DMS 273 treated with DMSO at 0.1 percent for 48 hours (cell line): ENCODE data around the gene CREBBP.
"Not testable (repeated sequence)": the region's sequence is repeated elsewhere in the genome, so short reads cannot be mapped to it uniquely, and the experiment has no call there.

Experiments
- DNase-seq: peaks from one replicate; lab custom pipeline; 2025; lab: John Stamatoyannopoulos, UW

Gene CREBBP

GRCh38 chr16:3714378-3714777 lies 166.1 kb downstream of the CREBBP start:
- DNase-seq, result not testable (repeated sequence)

- DNase-seq, result no peak
Measured at GRCh38 chr16:3713587-3714242, 166.8 kb downstream of the CREBBP start.

GRCh38 chr16:3712861-3713372 lies 167.6 kb downstream of the CREBBP start:
- DNase-seq, result no peak

- no peak for DNase-seq
Measured at GRCh38 chr16:3706253-3707012, 174.1 kb downstream of the CREBBP start.

GRCh38 chr16:3702082-3702481 lies 178.4 kb downstream of the CREBBP start:
- no peak for DNase-seq

- DNase-seq, result no peak
Measured at GRCh38 chr16:3701531-3701930, 179.0 kb downstream of the CREBBP start.

GRCh38 chr16:3698941-3699340 lies 181.6 kb downstream of the CREBBP start:
- DNase-seq, result no peak

- DNase-seq, result no peak
Measured at GRCh38 chr16:3696425-3697218, 183.9 kb downstream of the CREBBP start.

- no peak for DNase-seq
Measured at GRCh38 chr16:3695610-3696369, 184.7 kb downstream of the CREBBP start.

- DNase-seq, result no peak
Measured at GRCh38 chr16:3694051-3694450, 186.5 kb downstream of the CREBBP start.

- no peak for DNase-seq
Measured at GRCh38 chr16:3691761-3692160, 188.8 kb downstream of the CREBBP start.

- DNase-seq, result no peak
Measured at GRCh38 chr16:3690980-3691720, 189.4 kb downstream of the CREBBP start.

GRCh38 chr16:3690470-3690928 lies 190.0 kb downstream of the CREBBP start:
- peak; percentile 69 for DNase-seq

- DNase-seq, result no peak
Measured at GRCh38 chr16:3689731-3690130, 190.8 kb downstream of the CREBBP start.

- DNase-seq, result no peak
Measured at GRCh38 chr16:3687792-3688191, 192.7 kb downstream of the CREBBP start.

GRCh38 chr16:3687021-3687420 lies 193.5 kb downstream of the CREBBP start:
- no peak for DNase-seq

GRCh38 chr16:3681206-3681605 lies 199.3 kb downstream of the CREBBP start:
- DNase-seq, result no peak

- no peak for DNase-seq
Measured at GRCh38 chr16:3677994-3678393, 202.5 kb downstream of the CREBBP start.

- no peak for DNase-seq
Measured at GRCh38 chr16:3675601-3676130, 204.8 kb downstream of the CREBBP start.
